HCT116 (cell line): ENCODE data around the gene PAAF1. TPM values are rescaled to one million over a fixed set of nuclear protein-coding genes. Genes with fewer than 3 reads are reported as not detected.

Experiments
- ATAC-seq: fragments of 200-7000 bp; cut with Tn5 transposase; 2 replicates; pipeline ENCODE4 v1.9.1; 2020; ENCODE audit warnings: mild to moderate bottlenecking, moderate library complexity
- BruUV-seq: library from RNA; stranded (reverse); fragments of 400-500 nt; replicated peaks from 2 replicates; lab custom pipeline; 2021; lab: Mats Ljungman, UMichigan
- CTCF ChIA-PET: fragments of 300-600 bp; sonication (Branson Sonifier 250); formaldehyde crosslinking; loops from one replicate; lab custom pipeline; 2021; ENCODE audit warnings: antibody characterized with exemption; lab: Charles Lee
- POLR2A ChIA-PET: fragments of 300-600, 350-600 bp; sonication (Branson Sonifier 250); formaldehyde crosslinking; loops from one replicate; lab custom pipeline; 2021; ENCODE audit warnings: antibody characterized with exemption; lab: Charles Lee
- RAD21 ChIA-PET, 2 experiments: fragments of 300-600 bp; sonication (Branson Sonifier 250); formaldehyde crosslinking; loops; one replicate each; lab custom pipeline; 2023; ENCODE audit warnings: low total read pairs in 2 of 2; ENCODE audit not compliant: uncharacterized antibody in 2 of 2, unreplicated experiment in 2 of 2, low non-redundant PET in 1 of 2; lab: Charles Lee
- DNase-seq: peaks from one replicate; pipeline ENCODE4 v3.0.0-alpha.2; 2010; ENCODE audit warnings: low read depth, low spot score
- H2AFZ ChIP-seq: fragments of 200-600 bp; shearing (Covaris generic), sonication (generic); 2 replicates; pipeline ENCODE4 v1.6.1; 2017; ENCODE audit warnings: low read depth, mixed run types, mixed read lengths, antibody characterized with exemption, low read length; ENCODE audit not compliant: poor library complexity, severe bottlenecking
- H3K27ac ChIP-seq: 2 replicates; pipeline ENCODE4 v1.5.1; 2012; ENCODE audit warnings: low read depth, low read length
- H3K27me3 ChIP-seq: fragments of 200-600 bp; sonication (generic); 2 replicates; pipeline ENCODE4 v1.6.1; 2016; ENCODE audit warnings: mixed run types, low read length, mixed read lengths; ENCODE audit not compliant: insufficient read depth
- H3K36me3 ChIP-seq, 2 experiments: fragments of 200-500 bp in 1 of 2; fragments of 200-600 bp in 1 of 2; sonication (Bioruptor generic) in 1 of 2; sonication (generic) in 1 of 2; 2 replicates each; pipeline versions ENCODE4 v1.5.1 to v1.6.1; 2014 to 2016; ENCODE audit warnings: low read length in 2 of 2, inconsistent platforms in 1 of 2, mixed read lengths in 1 of 2, mixed run types in 1 of 2; ENCODE audit not compliant: insufficient read depth in 2 of 2, control insufficient read depth in 1 of 2
- H3K4me1 ChIP-seq, 2 experiments: fragments of 200-600 bp in 1 of 2; sonication (generic) in 1 of 2; 2 replicates each; pipeline versions ENCODE4 v1.5.1 to v1.6.1; 2012 to 2017; ENCODE audit warnings: low read length in 2 of 2, inconsistent platforms in 1 of 2, mild to moderate bottlenecking in 1 of 2, mixed read lengths in 1 of 2, mixed run types in 1 of 2, moderate library complexity in 1 of 2; ENCODE audit not compliant: insufficient read depth in 2 of 2, control insufficient read depth in 1 of 2
- H3K4me2 ChIP-seq: fragments of 200-600 bp; sonication (generic); 2 replicates; pipeline ENCODE4 v1.6.1; 2017; ENCODE audit warnings: mixed run types, low read length, mixed read lengths
- H3K4me3 ChIP-seq, 2 experiments: fragments of 200-600 bp in 1 of 2; sonication (generic) in 1 of 2; replicated peaks in 1 of 2; 2 replicates each; pipeline ENCODE4 v1.5.1; 2011 to 2016; ENCODE audit warnings: low read length in 2 of 2, control low read depth in 1 of 2, low read depth in 1 of 2, mild to moderate bottlenecking in 1 of 2, mixed read lengths in 1 of 2, mixed run types in 1 of 2
- H3K79me2 ChIP-seq: fragments of 200-600 bp; sonication (generic); 2 replicates; pipeline ENCODE4 v1.6.1; 2017; ENCODE audit warnings: mild to moderate bottlenecking, mixed run types, low read length, moderate library complexity, mixed read lengths; ENCODE audit not compliant: insufficient read depth
- H3K9ac ChIP-seq: fragments of 200-600 bp; sonication (generic); 2 replicates; pipeline ENCODE4 v1.6.1; 2016; ENCODE audit warnings: low read length, mixed read lengths
- H3K9me2 ChIP-seq: fragments of 200-600 bp; sonication (generic), shearing (Covaris generic); 2 replicates; pipeline ENCODE4 v1.6.1; 2017; ENCODE audit warnings: mixed run types, mild to moderate bottlenecking, moderate library complexity; ENCODE audit not compliant: insufficient read depth
- H3K9me3 ChIP-seq, 2 experiments: fragments of 200-500 bp in 1 of 2; fragments of 200-600 bp in 1 of 2; sonication (Bioruptor generic) in 1 of 2; sonication (generic) in 1 of 2; 2 replicates each; pipeline ENCODE4 v1.6.1; 2014 to 2017; ENCODE audit warnings: low read length in 2 of 2, mixed read lengths in 2 of 2, inconsistent platforms in 1 of 2, low read depth in 1 of 2, mild to moderate bottlenecking in 1 of 2, mixed run types in 1 of 2, moderate library complexity in 1 of 2; ENCODE audit not compliant: control insufficient read depth in 1 of 2, insufficient read depth in 1 of 2
- H4K20me1 ChIP-seq: fragments of 200-600 bp; sonication (generic), shearing (Covaris generic); 2 replicates; pipeline ENCODE4 v1.6.1; 2017; ENCODE audit warnings: mixed run types, mild to moderate bottlenecking, moderate library complexity; ENCODE audit not compliant: insufficient read depth
- ELF1 ChIP-seq: IDR thresholded peaks from 2 replicates; pipeline ENCODE4 v1.6.1; 2012; ENCODE audit warnings: low read depth, borderline replicate concordance
- EZH2 ChIP-seq: fragments of 200-600 bp; sonication (generic); IDR thresholded peaks from 2 replicates; pipeline ENCODE4 v1.6.1; 2017; ENCODE audit warnings: antibody characterized with exemption, mixed run types
- EZH2phosphoT487 ChIP-seq: fragments of 200-600 bp; IDR thresholded peaks from 2 replicates; pipeline ENCODE4 v1.6.1; 2018; ENCODE audit warnings: antibody characterized with exemption, borderline replicate concordance
- FOSL1 ChIP-seq: IDR thresholded peaks from 2 replicates; pipeline ENCODE4 v1.6.1; 2012; ENCODE audit warnings: low read depth
- RAD21 ChIP-seq: IDR thresholded peaks from 2 replicates; pipeline ENCODE4 v1.6.1; 2012; ENCODE audit warnings: low read depth, mild to moderate bottlenecking
- REST ChIP-seq: IDR thresholded peaks from 2 replicates; pipeline ENCODE4 v1.6.1; 2012; ENCODE audit warnings: low read depth
- SIN3A ChIP-seq: IDR thresholded peaks from 2 replicates; pipeline ENCODE4 v1.6.1; 2012; ENCODE audit warnings: low read depth
- SP1 ChIP-seq: IDR thresholded peaks from 2 replicates; pipeline ENCODE4 v1.6.1; 2012; ENCODE audit warnings: low read depth
- TCF7L2 ChIP-seq: IDR thresholded peaks from 2 replicates; pipeline ENCODE4 v1.7.0; 2011; ENCODE audit warnings: borderline replicate concordance, inconsistent platforms; ENCODE audit not compliant: insufficient read depth, insufficient read length; ENCODE audit errors: extremely low read depth
- ZNF274 ChIP-seq: fragments of 200-500 bp; sonication (Bioruptor generic); IDR thresholded peaks from 2 replicates; pipeline ENCODE4 v1.6.1; 2014; ENCODE audit warnings: mild to moderate bottlenecking, low read depth, low read length, inconsistent platforms
- intact Hi-C: fragments of 100-400 bp; cut with micrococcal nuclease; formaldehyde crosslinking; loops from 2 replicates; pipeline ENCODE4 v1.10.0; 2022
- total RNA-seq: library from RNA; stranded (reverse); gene quantifications from one replicate; pipeline ENCODE4 v1.2.1, GENCODE V29; 2021; ENCODE audit not compliant: unreplicated experiment
- TF ChIP-seq, protein P1 (sequence below): IDR thresholded peaks from 2 replicates; pipeline ENCODE4 v1.6.1; 2012

Gene PAAF1
- total RNA-seq, 1 experiment from 2014 or later: 15.5 TPM

DNA sequence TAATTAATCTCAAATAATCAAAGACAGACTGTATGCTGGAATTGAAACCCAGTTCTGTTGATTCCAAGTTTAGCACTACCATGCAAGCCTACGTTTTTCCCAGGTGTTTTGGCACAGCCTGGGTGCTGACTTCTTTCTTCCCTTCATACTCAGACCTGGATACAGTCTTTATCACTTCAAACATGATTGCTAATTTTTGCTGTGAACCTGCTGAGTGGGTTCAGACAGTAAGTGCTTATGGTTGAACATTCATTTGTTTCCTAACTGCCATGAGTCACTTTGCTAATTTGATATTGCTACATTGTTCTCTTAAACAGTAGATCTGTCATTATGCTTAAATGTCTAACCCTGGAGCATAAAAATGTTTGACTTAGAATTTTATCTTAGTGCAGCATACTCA lies 12.2 kb downstream of the PAAF1 start:
- Histone ChIP-seq H3K4me2 (no peak overlapping the region), H4K20me1 (no peaks in the 10 kb centered on the region), H3K27ac (no peak overlapping the region)

More for the DNA sequence above, 12.2 kb downstream of the PAAF1 start:
- Histone ChIP-seq H3K27me3 (no peaks in the 10 kb centered on the region), H3K9me2 (no peaks in the 10 kb centered on the region), H3K4me3 (no peak overlapping the region), H3K36me3 (no peaks in the 10 kb centered on the region), H2AFZ (no peak overlapping the region), H3K79me2 (no peaks in the 10 kb centered on the region), H3K4me1 (no peaks in the 10 kb centered on the region), H3K9ac (no peak overlapping the region), H3K9me3 (no peaks in the 10 kb centered on the region)
- ChIA-PET RAD21 (no interaction called here), POLR2A (no interaction called here), CTCF (no interaction called here)
- DNase-seq (no peak), ATAC-seq (no peak)
- TF ChIP-seq, protein P1, sequence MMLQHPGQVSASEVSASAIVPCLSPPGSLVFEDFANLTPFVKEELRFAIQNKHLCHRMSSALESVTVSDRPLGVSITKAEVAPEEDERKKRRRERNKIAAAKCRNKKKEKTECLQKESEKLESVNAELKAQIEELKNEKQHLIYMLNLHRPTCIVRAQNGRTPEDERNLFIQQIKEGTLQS: no peak
- TF ChIP-seq SIN3A (no peak), EZH2 (no peak), REST (no peak), RAD21 (no peak), ELF1 (no peak), ZNF274 (no peak), FOSL1 (no peak), SP1 (no peak), TCF7L2 (no peak), EZH2phosphoT487 (no peak)
- no TSS peak for BruUV-seq
- intact Hi-C loops: no loop called here
